AG08395 (cell line): ENCODE measurements around the gene BGN.

ENCODE experiments used
- DNase-seq: peaks from one replicate; pipeline ENCODE4 v3.0.0; 2012; ENCODE audit warnings: mixed read lengths, low spot score

Gene BGN

GRCh38 chrX:153460826-153461225 is 34.0 kb upstream of the BGN start:
- peak; percentile 52 for DNase-seq

DNA sequence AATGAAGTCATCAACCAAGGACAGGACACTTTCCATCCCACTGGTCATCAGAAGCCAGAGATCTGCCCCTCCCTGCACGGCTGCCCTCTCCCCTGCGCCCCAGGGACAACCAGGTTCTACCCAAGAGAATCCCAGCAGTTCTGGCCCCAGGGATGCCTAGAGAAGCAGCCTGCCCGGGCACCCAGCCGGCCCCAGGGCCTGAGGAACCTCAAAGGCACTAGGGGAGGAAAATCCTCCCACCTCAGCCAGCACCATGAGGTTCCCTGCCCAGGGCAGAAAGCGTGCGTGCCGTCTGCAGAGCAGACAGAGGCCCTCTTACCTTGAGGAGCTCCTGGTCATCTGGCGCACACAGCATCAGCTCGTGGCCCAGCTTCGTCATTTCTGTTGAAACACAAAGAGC is 32.5 kb upstream of the BGN start:
- DNase-seq = no peak

DNA sequence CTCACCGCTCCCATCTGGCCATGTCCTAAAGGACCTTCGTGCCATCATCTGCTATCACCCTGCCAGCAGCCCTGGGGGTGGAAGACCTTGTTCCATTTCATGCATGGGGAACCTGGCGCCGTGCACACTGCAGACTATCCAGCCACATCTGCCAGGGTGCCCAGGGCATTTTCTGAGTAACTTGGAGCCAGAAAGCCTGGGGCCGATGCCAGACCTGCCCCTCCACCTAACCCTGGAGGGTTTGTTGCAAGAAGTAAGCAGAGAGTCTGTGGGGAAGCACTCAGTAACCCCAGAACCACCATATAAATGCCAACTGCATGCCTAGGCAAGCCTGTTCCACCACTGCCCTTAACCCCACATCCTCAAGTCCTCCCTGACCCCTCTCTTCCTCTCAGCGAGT is 31.7 kb upstream of the BGN start:
- DNase-seq = no peak

- DNase-seq = no peak
Observed at GRCh38 chrX:153463556-153463955, 31.2 kb upstream of the BGN start.

DNA sequence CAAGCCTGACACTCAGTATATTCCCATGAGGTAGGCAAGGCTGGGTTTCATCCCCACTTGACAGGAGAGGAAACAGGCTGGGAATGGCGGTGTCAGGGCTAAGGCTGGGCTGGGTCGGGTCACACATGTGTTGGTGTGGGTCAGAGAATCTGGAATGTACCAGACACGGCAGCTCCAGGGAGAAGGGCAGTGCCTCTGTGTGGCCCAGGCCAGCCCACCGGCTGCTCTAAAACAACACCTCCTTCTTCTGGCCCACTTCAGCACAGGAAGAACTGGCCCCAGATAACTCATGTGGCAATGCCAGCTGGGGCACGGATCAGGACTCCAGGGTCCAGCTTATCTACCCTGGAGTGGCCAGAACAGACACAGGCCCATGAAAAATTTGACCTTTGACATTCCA is 30.7 kb upstream of the BGN start:
- no peak for DNase-seq

- no peak for DNase-seq
Observed at GRCh38 chrX:153465691-153466380, 28.9 kb upstream of the BGN start.

- no peak for DNase-seq
Observed at GRCh38 chrX:153468008-153468580, 26.7 kb upstream of the BGN start.

- peak; percentile 35 for DNase-seq
Observed at GRCh38 chrX:153469811-153470410, 24.9 kb upstream of the BGN start.

- peak; percentile 93 for DNase-seq
Observed at GRCh38 chrX:153470411-153471363, 24.1 kb upstream of the BGN start, which contains the start of gene HAUS7. TSS of gene HAUS7 (minus strand) at chrX:153470576. CDS start at chrX:153470557, 19 bp downstream.

DNA sequence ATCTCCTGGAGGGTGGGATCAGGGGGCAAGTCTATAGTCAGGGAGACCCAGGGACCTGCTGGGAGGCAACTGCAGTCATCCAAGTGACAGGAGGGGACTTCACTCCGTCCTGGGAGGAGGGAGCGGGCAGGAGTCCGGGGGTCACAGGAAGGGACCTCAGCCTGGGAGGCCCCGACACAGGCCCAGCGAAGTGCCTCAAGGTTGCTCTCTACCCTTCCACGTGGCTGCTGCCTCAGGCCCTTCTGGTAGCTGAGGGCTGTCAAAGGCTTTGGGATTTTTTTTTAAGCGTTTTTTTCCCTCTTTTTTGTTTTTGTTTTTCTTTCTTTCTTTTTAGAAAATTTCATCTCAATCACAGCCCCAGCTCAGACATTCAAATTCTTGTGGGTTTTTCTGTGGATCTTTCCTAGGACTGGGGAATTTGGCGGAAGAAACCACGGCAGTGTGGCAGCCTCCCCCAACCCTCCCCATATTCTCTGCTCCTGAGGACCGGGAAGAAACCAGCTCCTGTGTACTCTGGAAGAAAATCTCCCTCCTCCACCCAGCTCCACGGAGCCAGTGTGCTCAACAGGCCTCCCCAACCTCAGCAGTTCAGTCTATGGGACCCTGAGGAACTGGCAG is 23.0 kb upstream of the BGN start:
- DNase-seq = no peak

DNA sequence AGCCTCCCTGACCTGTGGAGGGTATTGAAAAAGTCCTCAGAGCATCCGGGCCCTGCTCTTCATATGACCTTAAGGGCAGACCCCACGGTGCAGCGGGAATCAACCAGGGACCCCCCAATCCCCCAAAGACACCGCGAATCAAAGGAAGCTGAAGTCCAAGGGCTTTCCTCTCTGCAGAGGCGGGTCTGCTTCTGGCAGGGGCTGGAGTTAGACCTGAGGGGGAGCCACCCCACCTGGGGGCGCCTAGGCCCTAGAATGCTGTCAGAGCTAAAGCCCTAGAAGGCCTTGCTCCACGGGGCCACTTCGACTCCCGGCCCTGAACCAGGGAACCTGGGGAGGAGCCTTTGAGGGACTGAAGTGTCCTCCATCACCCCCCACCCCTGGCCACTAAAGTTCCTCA is 21.7 kb upstream of the BGN start:
- no peak for DNase-seq

- DNase-seq = no peak
Observed at GRCh38 chrX:153474266-153474665, 20.5 kb upstream of the BGN start.

DNA sequence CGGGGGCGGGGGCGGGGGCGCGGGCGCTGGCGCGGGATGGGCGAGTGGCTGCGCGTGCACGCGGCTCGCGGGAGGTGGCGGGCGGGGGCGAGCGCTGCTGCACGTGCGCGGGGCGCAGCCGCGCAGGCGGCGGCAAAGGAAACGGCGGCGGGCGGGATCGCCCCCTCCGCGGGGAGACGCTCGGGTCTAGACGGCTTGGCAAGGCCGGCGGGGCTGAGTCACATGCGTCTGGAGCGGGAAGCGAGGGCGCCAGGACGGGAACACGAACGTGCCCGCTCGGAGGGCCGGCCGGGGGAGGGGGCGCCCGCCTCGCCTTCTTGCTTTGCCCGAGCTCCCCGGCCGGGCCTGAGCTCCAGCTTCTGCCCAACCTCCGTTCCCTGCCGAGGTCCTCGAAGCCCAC is 20.1 kb upstream of the BGN start:
- peak; percentile 46 for DNase-seq

DNA sequence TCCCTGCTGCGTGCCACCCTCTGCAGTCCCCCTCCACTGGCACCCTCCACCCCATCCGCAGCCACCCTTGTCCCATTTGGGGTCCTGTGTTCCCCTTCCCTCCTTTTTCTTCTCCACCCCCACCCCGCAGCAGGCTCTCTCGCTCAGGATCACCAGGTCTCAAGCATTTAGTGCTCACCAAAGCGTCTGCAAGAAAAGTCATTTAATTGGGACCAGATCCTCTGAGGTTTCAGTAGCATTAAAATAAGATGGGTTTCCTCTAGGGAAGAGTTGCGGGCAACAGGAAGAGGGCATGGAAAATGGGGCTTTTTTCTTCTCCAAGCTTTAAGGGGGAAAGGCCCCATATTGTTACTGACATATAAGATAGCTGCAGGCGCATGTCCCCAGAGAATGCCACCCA is 19.5 kb upstream of the BGN start:
- no peak for DNase-seq

DNA sequence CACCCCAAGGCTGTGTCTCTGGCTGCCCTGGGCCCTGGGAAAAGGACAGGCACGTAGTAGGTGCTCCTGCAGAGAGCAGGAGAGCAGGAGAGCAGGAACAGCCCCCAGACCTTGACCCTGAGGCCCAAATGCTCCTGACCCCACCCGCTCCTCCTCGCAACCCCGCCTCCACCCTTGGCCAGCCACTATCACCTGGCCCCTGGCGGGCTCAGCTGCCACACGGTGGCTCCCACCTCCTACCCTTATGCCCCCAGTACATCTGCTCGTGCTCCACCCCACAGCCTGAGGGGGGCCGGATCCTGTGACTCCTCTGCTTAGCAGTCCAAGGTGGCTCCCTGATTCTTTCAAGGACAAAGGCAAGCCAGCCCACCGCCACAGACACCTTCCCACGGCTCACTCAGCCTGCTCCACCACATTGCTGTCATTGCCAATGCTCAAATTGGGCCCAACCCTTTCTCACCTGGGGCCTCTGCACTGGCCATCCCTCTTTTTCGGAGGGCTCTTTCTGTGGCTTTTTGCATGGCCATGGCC is 19.0 kb upstream of the BGN start:
- no peak for DNase-seq

- DNase-seq = peak; percentile 48
Observed at GRCh38 chrX:153476666-153477363, 18.0 kb upstream of the BGN start.

DNA sequence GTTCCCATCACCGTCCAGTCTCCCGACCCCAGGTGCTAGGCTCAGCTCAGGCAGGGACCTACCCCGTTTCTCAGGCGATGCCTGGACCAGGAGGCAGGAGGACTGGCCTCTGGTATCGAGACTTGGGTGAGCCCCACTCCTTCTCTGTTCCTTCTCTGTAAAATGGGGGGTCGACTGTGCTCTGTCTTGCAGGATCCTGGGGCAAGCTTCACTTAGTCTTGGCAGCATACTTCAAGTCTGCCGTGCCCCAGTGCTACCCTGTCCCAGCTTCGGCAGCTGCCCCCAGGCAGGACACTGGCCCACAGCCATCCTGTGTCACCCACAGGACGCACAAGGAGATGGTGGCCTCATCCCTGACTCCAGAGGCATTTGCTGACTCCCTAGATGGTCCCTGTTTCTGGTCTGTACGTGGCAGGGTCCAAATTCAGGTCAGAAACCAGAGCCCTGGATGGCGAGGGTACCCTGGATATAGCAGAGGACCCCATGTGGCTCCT is 17.4 kb upstream of the BGN start:
- no peak for DNase-seq

GRCh38 chrX:153477901-153478300 is 16.9 kb upstream of the BGN start:
- DNase-seq = no peak

GRCh38 chrX:153478746-153479145 is 16.0 kb upstream of the BGN start:
- DNase-seq = no peak

DNA sequence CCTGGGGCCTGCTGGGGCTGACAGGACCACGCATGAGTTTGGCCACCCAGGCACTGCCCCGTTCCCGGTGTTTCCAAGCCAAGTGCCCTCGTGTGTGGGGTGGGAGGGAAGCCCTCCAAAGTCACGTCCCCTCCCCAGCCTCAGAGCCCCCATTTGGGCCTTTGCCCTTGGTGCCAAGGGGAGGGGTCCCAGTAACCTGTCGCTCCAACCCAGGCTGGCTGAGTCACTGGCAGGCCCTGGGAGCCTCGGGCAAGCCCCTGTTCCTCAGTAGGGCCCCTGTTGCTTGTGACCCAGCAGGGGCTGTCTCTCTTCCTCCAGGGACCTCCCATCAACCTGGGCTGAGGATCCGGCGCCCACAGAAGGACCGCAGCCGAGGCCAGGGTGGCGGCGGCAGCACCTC is 13.7 kb upstream of the BGN start:
- DNase-seq = no peak
